ENCODE results near the gene AKAP17A.

- TF ChIP-seq CTCF (conservative IDR thresholded peaks at IDR 0.05): no peak
- TF ChIP-seq ZFX (IDR thresholded peaks at IDR 0.05): no peak
These were observed 9.8 kb downstream of the AKAP17A start for GRCh38 chrX:1601051-1601767.
